Ovary (tissue), 9 donors: ENCODE results near the gene ANAPC1. TPM values are rescaled to one million over a fixed set of nuclear protein-coding genes. Genes with fewer than 3 reads are reported as not detected.
"Not testable (repeated sequence)": the region's sequence is repeated elsewhere in the genome, so short reads cannot be mapped to it uniquely, and the experiment has no call there.

Experiments used
- DNase-seq, 5 donors: peaks; one replicate each; pipeline ENCODE4 v3.0.0-alpha.2; 2019 to 2020
- H3K27ac ChIP-seq, 2 donors: fragments of 200-600 bp; one replicate each; pipeline versions ENCODE4 v1.5.1 to v1.8.0; 2019 to 2022
- H3K27me3 ChIP-seq: fragments of 200-600 bp; one replicate; pipeline ENCODE4 v1.8.0; 2022
- H3K36me3 ChIP-seq: fragments of 200-600 bp; sonication (generic); one replicate; pipeline ENCODE4 v1.5.1; 2019
- H3K4me1 ChIP-seq: one replicate; pipeline ENCODE4 v1.8.1; 2013; ENCODE audit warnings: mild to moderate bottlenecking, moderate library complexity; ENCODE audit not compliant: insufficient read depth
- H3K4me3 ChIP-seq: fragments of 200-600 bp; sonication (generic); one replicate; pipeline ENCODE4 v1.5.1; 2017
- H3K9me3 ChIP-seq, 2 donors: fragments of 200-600 bp in 1 of 2; sonication (generic) in 1 of 2; one replicate each; pipeline versions ENCODE4 v1.5.1 to v1.8.1; 2013 to 2019; ENCODE audit warnings: mild to moderate bottlenecking in 1 of 2, moderate library complexity in 1 of 2
- WGBS, 3 donors: extraction: QIAGEN DNeasy Blood & Tissue Kit in 1 of 3; methylation state at CpG; one replicate each; pipeline versions ENCODE4 v1.1.5 to v1.1.7; 2013 to 2017; 5-methylcytosine and 5-hydroxymethylcytosine counted together
- intact Hi-C, 4 donors: fragments of 100-400 bp; cut with DNase I; formaldehyde crosslinking; loops; one replicate each; pipeline versions ENCODE4 v1.11.0 to v1.15.1; 2022 to 2023
- polyA plus RNA-seq, 2 donors: library from polyadenylated mRNA; stranded (reverse); fragments of 200-250 nt in 1 of 2; fragments of 350-450 nt in 1 of 2; fragmentation: Illumina TruSeq in 1 of 2; extraction: RNeasy Lipid Tissue Mini Kit (QIAGEN cat#74804) in 1 of 2; gene quantifications; one replicate each; pipeline ENCODE4 v1.2.3, GENCODE V29; 2013 to 2014
- total RNA-seq, 7 donors: library from RNA; depleted of rRNA in 2 of 7; stranded (reverse); fragments of >200 nt in 2 of 7; fragmentation: NEBNext Ultra II Directional in 3 of 7; extraction: Animal tissue kit (Norgen Biotek cat#: 25700) in 3 of 7; gene quantifications; one replicate each; pipeline versions ENCODE4 v1.1.0 to v1.2.4, GENCODE V29; 2016 to 2023
- donor health status: DM: no; HTN: no; CAD: no; lungs with moderate emphysema.
- donor health status: DM: no; HTN: no; CAD: no.
- donor health status: Bipolar disorder and iron deficiency.
- donor health status: DM: yes; HTN: yes; CAD: no.
- donor health status: DM: no; HTN: no; CAD: no.
- donor health status: DM: yes; HTN: yes; CAD: no.

Gene ANAPC1
- total and polyA plus RNA-seq, 9 donors = 7.6 to 43.3 (median 31.9) TPM

DNA sequence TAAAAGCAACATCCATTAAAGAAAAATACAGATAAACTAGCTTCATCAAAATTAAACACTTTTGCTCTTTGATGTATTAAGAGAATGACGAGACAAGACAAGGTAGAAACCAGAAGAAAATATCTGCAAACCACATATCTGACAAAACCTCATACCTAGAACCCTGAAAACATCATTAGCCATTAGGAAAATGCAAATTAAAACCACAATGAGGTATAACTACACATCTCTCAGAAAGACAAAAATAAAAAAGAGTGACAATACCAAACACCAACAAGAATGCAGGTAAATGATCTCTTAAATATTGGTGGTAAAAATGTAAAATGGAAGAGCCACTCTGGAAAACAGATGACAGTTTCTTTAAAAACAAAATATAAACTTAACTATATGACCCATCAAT, 53.5 kb downstream of the ANAPC1 start:
- intact Hi-C loops, H3K27ac ChIP-seq, H3K4me3 ChIP-seq, H3K9me3 ChIP-seq, DNase-seq, H3K4me1 ChIP-seq, H3K36me3 ChIP-seq, H3K27me3 ChIP-seq: not testable (repeated sequence)
- 94 to 100% (median 95%) methylated on average over 1 of the region's 1 CpG for WGBS, 3 donors

DNA sequence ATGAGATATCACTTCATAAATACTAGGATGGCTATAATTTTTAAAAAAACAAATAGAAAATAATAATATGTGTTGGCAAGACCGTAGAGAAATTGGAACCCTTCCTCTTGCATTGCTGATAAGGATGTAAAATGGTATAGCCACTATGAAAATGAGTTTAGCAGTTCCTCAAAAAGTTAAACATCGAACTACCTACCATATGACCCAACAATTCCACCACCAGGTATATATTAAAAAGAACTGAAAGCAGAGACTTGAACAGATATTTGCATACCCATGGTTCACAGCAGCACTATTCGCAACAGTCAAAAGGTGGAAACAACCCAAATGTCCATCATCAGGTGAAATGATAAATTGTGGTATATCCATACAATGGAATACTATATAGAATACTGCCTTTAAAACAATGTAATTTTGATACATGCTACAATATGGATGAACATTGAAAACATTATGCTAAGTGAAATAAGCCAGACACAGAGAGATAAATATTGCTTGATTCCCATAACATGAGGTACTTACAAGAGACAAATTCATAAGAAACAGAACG, 55.7 kb downstream of the ANAPC1 start:
- H3K27ac ChIP-seq, H3K36me3 ChIP-seq, H3K9me3 ChIP-seq, H3K4me1 ChIP-seq, intact Hi-C loops, DNase-seq, H3K4me3 ChIP-seq, H3K27me3 ChIP-seq: not testable (repeated sequence)
- WGBS, 3 donors = 73 to 88% (median 84%) methylated on average over 4 of the region's 4 CpGs

- WGBS, 3 donors = 84 to 96% (median 94%) methylated on average over 2 to 4 of the region's 7 CpGs
- H3K27me3 ChIP-seq, H3K4me1 ChIP-seq, intact Hi-C loops, H3K4me3 ChIP-seq, H3K9me3 ChIP-seq, H3K27ac ChIP-seq, H3K36me3 ChIP-seq, DNase-seq: not testable (repeated sequence)
Measured at GRCh38 chr2:111812970-111813622, 70.9 kb downstream of the ANAPC1 start.

GRCh38 chr2:111790633-111791032, 93.4 kb downstream of the ANAPC1 start:
- H3K4me1 ChIP-seq, intact Hi-C loops, H3K9me3 ChIP-seq, DNase-seq, H3K27me3 ChIP-seq, H3K27ac ChIP-seq, H3K36me3 ChIP-seq, H3K4me3 ChIP-seq: not testable (repeated sequence)
- WGBS, 3 donors = 79 to 94% (median 88%) methylated on average over 1 of the region's 1 CpG

- H3K36me3 ChIP-seq, H3K4me1 ChIP-seq, H3K27me3 ChIP-seq, H3K4me3 ChIP-seq, intact Hi-C loops, DNase-seq, H3K27ac ChIP-seq, H3K9me3 ChIP-seq: not testable (repeated sequence)
- WGBS, 3 donors = 95 to 98% (median 98%) methylated on average over 3 of the region's 3 CpGs
Measured at GRCh38 chr2:111784081-111784480, 99.9 kb downstream of the ANAPC1 start.

- H3K4me3 ChIP-seq, DNase-seq, H3K27ac ChIP-seq, H3K27me3 ChIP-seq, H3K4me1 ChIP-seq, H3K9me3 ChIP-seq, H3K36me3 ChIP-seq, intact Hi-C loops: not testable (repeated sequence)
- WGBS, 3 donors = 92 to 96% (median 96%) methylated on average over 6 of the region's 6 CpGs
Measured at GRCh38 chr2:111782195-111782594, 101.8 kb downstream of the ANAPC1 start.

- H3K9me3 ChIP-seq, H3K4me1 ChIP-seq, H3K27me3 ChIP-seq, DNase-seq, H3K4me3 ChIP-seq, intact Hi-C loops, H3K27ac ChIP-seq, H3K36me3 ChIP-seq: not testable (repeated sequence)
- 84 to 87% (median 85%) methylated on average over 8 to 9 of the region's 9 CpGs for WGBS, 3 donors
Measured at GRCh38 chr2:111781443-111782094, 102.4 kb downstream of the ANAPC1 start.

DNA sequence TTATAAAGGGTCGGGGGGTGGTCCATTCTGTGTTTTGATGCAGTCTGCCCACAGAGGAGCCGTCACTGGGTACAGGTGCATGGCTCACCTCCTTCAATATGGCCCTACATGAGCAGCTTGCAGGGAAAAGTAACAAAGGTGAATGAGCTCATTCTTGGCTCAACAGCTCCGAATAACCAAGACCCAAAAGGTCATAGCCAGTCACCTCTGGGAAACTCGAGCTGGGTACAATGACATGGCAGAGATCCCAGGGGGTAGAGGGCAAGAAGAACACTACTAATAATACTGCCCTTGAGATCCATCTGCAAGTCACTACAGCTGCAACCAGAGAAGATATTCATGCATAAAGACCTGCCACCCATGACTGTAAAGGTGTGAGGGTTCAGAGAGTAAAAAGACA, 106.8 kb downstream of the ANAPC1 start:
- 78 to 86% (median 81%) methylated on average over 4 of the region's 4 CpGs for WGBS, 3 donors

DNA sequence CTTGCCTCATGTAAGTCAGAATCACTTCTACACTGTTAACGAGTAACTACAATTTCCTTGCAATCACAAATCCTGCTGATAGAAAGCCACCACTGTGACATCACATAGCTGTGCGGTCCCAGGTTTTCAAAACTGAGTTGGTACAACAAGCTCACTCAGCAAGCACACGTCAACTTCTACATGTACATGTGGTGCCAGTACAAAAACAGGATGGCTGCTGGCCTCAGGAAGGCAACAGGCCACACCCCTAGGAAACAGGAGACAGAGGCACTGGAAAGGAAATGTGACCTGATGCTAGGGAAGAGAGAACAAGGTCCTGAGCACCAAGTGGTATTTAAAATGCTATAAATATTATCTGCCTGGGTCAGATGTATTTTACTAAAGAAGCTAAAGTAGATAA, 107.7 kb downstream of the ANAPC1 start:
- intact Hi-C loops, H3K9me3 ChIP-seq, DNase-seq, H3K4me3 ChIP-seq, H3K4me1 ChIP-seq, H3K36me3 ChIP-seq, H3K27ac ChIP-seq, H3K27me3 ChIP-seq: not testable (repeated sequence)
- 80 to 100% (median 100%) methylated on average over 1 of the region's 3 CpGs for WGBS, 3 donors

More for the DNA sequence above, 106.8 kb downstream of the ANAPC1 start:
- DNase-seq, H3K4me1 ChIP-seq, H3K36me3 ChIP-seq, H3K9me3 ChIP-seq, H3K27ac ChIP-seq, intact Hi-C loops, H3K27me3 ChIP-seq, H3K4me3 ChIP-seq: not testable (repeated sequence)

DNA sequence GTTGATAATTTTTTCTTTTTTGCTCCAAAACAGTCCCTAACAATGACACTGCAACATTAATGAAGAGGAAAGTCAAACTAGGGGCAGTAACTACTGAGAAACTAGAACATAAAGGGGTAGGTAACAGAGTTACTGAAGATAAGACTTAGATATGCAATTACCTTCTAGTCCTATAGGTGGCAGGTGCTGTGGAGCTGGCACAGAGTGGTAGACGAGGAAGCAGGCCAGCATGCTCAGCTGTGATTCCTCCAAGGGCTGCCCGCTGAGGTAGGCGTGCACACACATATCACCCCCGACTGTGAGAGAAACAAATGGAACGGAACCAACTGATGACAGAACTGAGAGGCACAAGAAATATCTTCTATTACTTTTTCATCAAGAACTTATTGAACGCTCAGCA, 111.8 kb downstream of the ANAPC1 start:
- WGBS, 3 donors = 57 to 75% methylated on average over 1 of the region's 6 CpGs; no CpG with 5 or more reads in 1 of the 3 donors
- intact Hi-C loops, H3K9me3 ChIP-seq, H3K27ac ChIP-seq, H3K4me1 ChIP-seq, H3K4me3 ChIP-seq, DNase-seq, H3K27me3 ChIP-seq, H3K36me3 ChIP-seq: not testable (repeated sequence)

GRCh38 chr2:111770916-111771658, 112.9 kb downstream of the ANAPC1 start:
- H3K36me3 ChIP-seq, H3K27me3 ChIP-seq, H3K27ac ChIP-seq, H3K4me1 ChIP-seq, intact Hi-C loops, H3K4me3 ChIP-seq, H3K9me3 ChIP-seq, DNase-seq: not testable (repeated sequence)
- 61 to 87% (median 73%) methylated on average over 2 of the region's 3 CpGs for WGBS, 3 donors
